GM18499 (cell line): Measurements from ENCODE around the gene CLASP1.
"Not testable (repeated sequence)": the region's sequence is repeated elsewhere in the genome, so short reads cannot be mapped to it uniquely, and the experiment has no call there.

Experiments used
- ATAC-seq: cut with Tn5 transposase; IDR thresholded peaks from one replicate; pipeline ENCODE4 v1.9.1; 2021; ENCODE audit warnings: moderate number of reproducible peaks; ENCODE audit not compliant: insufficient read depth, unreplicated experiment

The CLASP1 gene

GRCh38 chr2:121626777-121627524 lies 22.3 kb downstream of the CLASP1 start:
- ATAC-seq, result no peak

GRCh38 chr2:121625953-121626352 lies 23.3 kb downstream of the CLASP1 start:
- no peak for ATAC-seq

- ATAC-seq, result no peak
These were observed 32.1 kb downstream of the CLASP1 start for GRCh38 chr2:121617042-121617599.

DNA sequence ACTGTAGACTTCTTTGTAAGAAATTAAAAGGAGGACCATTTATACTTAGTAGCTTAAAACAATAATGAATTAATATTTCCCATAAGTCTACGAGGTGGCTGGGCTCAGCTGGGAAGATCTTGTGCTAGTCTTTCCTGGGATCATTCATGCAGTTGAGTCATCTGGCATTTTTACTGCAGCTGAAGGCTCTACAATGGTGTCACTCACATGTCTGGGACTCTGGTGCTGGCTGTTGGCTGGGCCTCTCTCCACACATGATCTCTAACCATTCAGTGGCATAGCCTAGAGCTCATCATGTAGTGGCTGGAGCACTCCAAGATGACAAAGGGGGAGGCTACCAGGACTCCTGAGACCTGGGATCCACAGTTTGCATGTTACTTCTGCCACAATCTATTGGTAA lies 35.5 kb downstream of the CLASP1 start:
- ATAC-seq, result no peak

- ATAC-seq, result no peak
These were observed 36.1 kb downstream of the CLASP1 start for GRCh38 chr2:121613152-121613551.

- ATAC-seq, result no peak
These were observed 37.2 kb downstream of the CLASP1 start for GRCh38 chr2:121611730-121612705.

DNA sequence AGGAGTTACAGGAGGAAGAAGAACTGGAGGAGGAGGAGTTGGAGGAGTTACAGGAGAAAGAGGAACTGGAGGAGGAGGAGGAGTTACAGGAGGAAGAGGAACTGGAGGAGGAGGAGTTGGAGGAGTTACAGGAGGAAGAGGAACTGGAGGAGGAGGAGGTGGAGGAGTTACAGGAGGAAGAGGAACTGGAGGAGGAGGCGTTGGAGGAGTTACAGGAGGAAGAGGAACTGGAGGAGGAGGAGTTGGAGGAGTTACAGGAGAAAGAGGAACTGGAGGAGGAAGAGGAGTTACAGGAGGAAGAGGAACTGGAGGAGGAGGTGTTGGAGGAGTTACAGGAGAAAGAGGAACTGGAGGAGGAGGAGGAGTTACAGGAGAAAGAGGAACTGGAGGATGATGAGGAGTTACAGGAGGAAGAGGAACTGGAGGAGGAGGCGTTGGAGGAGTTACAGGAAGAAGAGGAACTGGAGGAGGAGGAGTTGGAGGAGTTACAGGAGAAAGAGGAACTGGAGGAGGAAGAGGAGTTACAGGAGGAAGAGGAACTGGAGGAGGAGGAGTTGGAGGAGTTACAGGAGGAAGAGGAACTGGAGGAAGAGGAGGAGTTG lies 38.1 kb downstream of the CLASP1 start:
- ATAC-seq, result not testable (repeated sequence)

- not testable (repeated sequence) for ATAC-seq
These were observed 38.8 kb downstream of the CLASP1 start for GRCh38 chr2:121610487-121610874.

GRCh38 chr2:121608967-121609366 lies 40.3 kb downstream of the CLASP1 start:
- ATAC-seq, result no peak

- ATAC-seq, result no peak
These were observed 40.9 kb downstream of the CLASP1 start for GRCh38 chr2:121608367-121608766.

GRCh38 chr2:121605820-121606733 lies 43.2 kb downstream of the CLASP1 start:
- ATAC-seq, result no peak

- ATAC-seq, result no peak
These were observed 46.1 kb downstream of the CLASP1 start for GRCh38 chr2:121603185-121603584.

- ATAC-seq, result peak; percentile 49
These were observed 49.2 kb downstream of the CLASP1 start for GRCh38 chr2:121599963-121600651.

DNA sequence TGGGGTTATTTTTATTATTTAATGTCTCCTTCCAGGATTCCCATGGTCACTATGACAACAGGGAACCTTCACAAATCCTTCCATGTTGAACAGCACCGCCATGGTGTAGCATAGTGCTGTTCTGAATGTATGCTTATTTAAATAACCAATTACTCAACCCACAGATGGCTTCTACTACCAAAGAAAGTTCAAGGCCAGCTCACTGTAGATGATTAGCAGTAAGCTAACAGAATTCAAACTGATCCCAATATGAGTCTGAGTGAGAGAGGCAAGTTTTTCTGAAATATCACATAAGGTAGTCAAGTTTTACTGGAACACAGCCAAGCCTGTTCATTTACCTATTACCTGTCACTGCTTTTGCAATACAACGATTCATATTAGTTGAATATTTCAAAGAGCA lies 51.2 kb downstream of the CLASP1 start:
- no peak for ATAC-seq

DNA sequence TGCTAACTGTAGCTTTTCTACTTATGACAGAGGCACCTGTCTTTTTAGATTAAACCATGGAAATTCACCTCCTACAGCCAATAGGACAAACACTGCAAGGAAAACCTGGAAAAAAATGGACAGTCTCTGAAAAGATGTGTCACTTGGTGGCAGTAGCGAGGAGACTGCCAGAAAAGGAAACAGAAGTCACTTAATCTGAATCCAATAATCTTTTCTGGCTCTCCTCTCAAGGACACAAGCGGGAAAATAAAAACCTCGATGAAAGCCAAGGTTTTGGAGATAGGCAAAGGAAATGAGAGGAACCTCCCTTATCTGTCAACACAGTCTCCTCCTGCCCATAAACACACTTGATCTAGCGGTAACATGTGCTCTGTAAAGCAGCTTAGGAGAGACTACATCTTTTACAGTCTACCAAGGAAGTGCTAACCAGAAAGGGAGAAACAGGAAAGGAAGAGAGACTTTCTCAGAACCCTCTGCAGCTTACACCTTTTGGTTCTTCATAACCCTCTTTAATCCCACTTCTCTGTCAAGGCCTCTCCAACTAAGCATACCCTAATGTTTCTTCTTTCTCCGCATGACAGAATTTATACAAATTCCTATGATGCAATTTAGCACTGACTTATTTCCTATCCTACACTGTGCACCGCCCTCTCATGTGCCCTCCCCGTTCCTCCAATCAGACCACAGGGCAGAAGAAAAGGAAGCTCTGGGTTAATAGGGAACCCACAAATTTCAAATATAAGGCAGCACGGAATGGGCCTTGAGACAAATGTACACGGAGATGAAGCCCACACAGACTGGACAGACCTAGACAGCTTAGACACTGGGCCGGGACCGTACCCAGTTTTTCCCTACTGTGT lies 52.8 kb downstream of the CLASP1 start:
- peak; percentile 52 for ATAC-seq

DNA sequence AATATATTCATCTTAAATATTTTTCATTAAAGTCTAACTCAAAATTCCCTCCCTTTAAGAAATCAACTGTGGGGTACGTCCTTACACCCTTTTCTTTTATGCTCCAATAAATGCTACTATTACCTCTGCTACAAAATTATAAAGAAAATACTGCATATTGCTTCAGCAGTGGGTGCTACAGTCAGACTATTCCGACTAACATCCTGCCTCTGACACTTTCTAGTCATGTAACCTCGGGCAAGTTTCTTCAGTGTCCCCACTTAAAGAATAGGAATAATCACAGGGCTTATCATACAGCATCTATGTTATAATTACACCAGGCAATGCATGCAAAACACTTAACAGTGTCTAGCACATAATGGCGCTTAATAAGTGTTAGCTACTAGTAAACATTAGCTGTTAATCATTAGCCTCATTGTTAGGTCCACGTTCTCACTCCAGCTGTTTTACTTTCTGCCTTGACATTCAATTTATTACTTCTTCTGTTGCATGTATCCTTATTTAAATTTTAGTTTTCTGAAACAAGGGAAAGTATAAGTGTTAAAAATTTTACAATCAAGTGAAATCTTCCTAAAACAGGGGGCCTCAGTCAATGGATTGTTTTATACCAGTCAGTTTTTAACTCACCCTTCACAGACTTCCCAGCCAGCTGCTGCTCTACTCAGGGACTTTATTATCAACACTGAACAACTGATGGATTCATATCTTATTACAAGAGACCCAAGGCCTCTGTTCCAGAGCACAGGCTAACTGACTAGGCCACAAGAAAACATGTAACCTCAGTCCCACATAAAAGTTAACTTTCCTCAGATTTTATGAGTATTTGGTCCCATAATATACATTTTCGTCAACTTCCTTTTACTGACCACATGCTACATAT lies 54.0 kb downstream of the CLASP1 start:
- no peak for ATAC-seq

- no peak for ATAC-seq
These were observed 58.1 kb downstream of the CLASP1 start for GRCh38 chr2:121591199-121591598.
